ENCODE data around the gene PCDH9.

The PCDH9 gene

DNA sequence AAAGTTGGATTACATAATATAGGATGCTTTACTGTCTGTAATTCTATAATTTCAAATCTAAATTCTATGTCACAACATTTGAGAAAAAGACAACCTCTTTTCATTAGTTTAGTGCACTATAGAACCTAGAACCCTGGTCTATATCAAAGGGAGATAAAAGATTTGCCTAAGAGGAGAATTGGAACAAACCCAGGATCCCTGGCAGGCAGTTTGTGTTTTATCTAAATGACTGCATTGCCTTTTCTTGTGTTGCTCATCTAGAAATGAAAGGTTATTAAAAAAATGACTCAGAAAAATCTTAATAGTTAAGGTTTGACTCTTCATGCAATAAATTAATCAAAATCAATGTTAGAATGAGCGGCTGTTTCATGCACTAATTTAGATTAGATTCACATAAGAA is 96.7 kb downstream of the PCDH9 start:
- Histone ChIP-seq H3K4me1 (ENCODE audit: control insufficient read depth, insufficient read depth, low read length) (peaks cover 2% of the 10 kb centered on the region), H3K36me3 (ENCODE audit: control insufficient read depth in 2 of 2, insufficient read depth in 2 of 2, low read length in 2 of 2) (no peaks in the 10 kb centered on the region), H3K9me3 (ENCODE audit: control insufficient read depth in 2 of 2, low read length in 2 of 2) (no peaks in the 10 kb centered on the region), H3K9ac (ENCODE audit: low read length in 2 of 2) (no peak overlapping the region), H3K27me3 (ENCODE audit: control insufficient read depth in 1 of 2, insufficient read depth in 2 of 2, low read length in 2 of 2) (no peaks in the 10 kb centered on the region), H3K27ac (ENCODE audit: low read length) (no peak overlapping the region), H3K4me3 (ENCODE audit: low read length in 2 of 2) (no peak overlapping the region)

DNA sequence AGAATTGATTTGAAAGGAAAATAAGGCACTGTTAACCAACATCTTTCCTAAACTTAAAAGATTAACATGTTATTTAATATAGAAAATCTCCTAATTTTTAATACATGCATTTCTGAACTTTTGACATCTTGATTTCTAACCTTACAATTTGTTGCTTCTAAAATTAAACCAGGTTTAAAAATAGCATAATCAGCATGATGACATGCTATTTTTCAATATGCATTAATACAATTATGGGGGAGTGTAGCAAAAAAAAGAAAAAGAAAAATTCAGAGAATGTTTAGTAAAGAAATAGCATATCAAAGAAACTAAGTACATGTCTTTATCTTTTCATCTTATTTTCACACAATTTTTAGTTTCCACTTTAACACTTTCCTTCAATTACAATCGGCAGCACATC is 98.7 kb downstream of the PCDH9 start:
- H3K9ac ChIP-seq (ENCODE audit: low read length in 2 of 2), result no peak overlapping the region
- no peaks in the 10 kb centered on the region for H3K36me3 ChIP-seq (ENCODE audit: control insufficient read depth in 2 of 2, insufficient read depth in 2 of 2, low read length in 2 of 2)
- no peak overlapping the region for H3K27ac ChIP-seq (ENCODE audit: low read length)
- H3K4me1 ChIP-seq (ENCODE audit: control insufficient read depth, insufficient read depth, low read length), result no peaks in the 10 kb centered on the region
- no peak overlapping the region for H3K4me3 ChIP-seq (ENCODE audit: low read length in 2 of 2)
- H3K9me3 ChIP-seq (ENCODE audit: control insufficient read depth in 2 of 2, low read length in 2 of 2), result no peaks in the 10 kb centered on the region
- H3K27me3 ChIP-seq (ENCODE audit: control insufficient read depth in 1 of 2, insufficient read depth in 2 of 2, low read length in 2 of 2), result no peaks in the 10 kb centered on the region

DNA sequence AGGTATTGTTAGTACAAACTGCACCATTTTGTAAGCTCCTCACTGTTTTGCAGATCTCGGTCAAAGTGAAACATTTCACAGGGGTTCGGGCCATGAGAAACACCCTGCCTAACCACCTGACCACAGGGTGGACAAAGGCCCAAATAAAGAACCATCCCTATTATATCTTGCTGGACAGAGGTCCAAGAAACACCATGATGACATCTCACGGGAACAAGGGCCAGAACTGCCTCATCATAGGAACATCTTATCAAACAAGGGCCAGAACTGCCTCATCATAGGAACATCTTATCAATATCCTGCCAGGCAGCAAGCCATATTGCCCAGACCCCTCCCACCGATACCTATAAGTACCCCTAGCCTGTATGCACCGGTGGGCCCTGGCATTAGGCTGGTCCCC is 99.7 kb downstream of the PCDH9 start:
- Histone ChIP-seq H3K9ac (ENCODE audit: low read length in 2 of 2) (no peak overlapping the region), H3K9me3 (ENCODE audit: control insufficient read depth in 2 of 2, low read length in 2 of 2) (no peaks in the 10 kb centered on the region), H3K4me1 (ENCODE audit: control insufficient read depth, insufficient read depth, low read length) (no peaks in the 10 kb centered on the region), H3K27me3 (ENCODE audit: control insufficient read depth in 1 of 2, insufficient read depth in 2 of 2, low read length in 2 of 2) (no peaks in the 10 kb centered on the region), H3K4me3 (ENCODE audit: low read length in 2 of 2) (no peak overlapping the region), H3K27ac (ENCODE audit: low read length) (no peak overlapping the region), H3K36me3 (ENCODE audit: control insufficient read depth in 2 of 2, insufficient read depth in 2 of 2, low read length in 2 of 2) (no peaks in the 10 kb centered on the region)

DNA sequence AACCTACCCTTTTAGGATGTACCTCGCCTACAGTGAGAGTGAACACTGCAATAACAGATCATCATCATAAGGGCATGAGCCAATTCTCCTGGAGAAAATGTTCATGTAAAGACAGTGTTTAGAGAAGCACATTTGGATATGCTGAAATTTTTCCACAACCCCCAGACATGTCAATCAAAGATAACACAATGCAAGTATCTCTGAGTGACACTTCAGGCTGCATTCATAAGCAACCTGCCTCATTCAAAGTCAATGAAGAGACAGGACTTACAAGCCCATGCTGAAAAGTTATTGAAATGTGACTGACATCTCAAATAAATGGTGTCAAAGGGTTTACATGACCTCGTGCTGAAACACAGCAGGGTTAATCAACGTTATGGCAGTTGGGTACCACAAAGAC is 102.0 kb downstream of the PCDH9 start:
- no peak overlapping the region for H3K9ac ChIP-seq (ENCODE audit: low read length in 2 of 2)
- no peak overlapping the region for H3K4me3 ChIP-seq (ENCODE audit: low read length in 2 of 2)
- H3K4me1 ChIP-seq (ENCODE audit: control insufficient read depth, insufficient read depth, low read length), result no peaks in the 10 kb centered on the region
- H3K36me3 ChIP-seq (ENCODE audit: control insufficient read depth in 2 of 2, insufficient read depth in 2 of 2, low read length in 2 of 2), result no peaks in the 10 kb centered on the region
- H3K9me3 ChIP-seq (ENCODE audit: control insufficient read depth in 2 of 2, low read length in 2 of 2), result no peaks in the 10 kb centered on the region
- H3K27ac ChIP-seq (ENCODE audit: low read length), result no peak overlapping the region
- H3K27me3 ChIP-seq (ENCODE audit: control insufficient read depth in 1 of 2, insufficient read depth in 2 of 2, low read length in 2 of 2), result no peaks in the 10 kb centered on the region

DNA sequence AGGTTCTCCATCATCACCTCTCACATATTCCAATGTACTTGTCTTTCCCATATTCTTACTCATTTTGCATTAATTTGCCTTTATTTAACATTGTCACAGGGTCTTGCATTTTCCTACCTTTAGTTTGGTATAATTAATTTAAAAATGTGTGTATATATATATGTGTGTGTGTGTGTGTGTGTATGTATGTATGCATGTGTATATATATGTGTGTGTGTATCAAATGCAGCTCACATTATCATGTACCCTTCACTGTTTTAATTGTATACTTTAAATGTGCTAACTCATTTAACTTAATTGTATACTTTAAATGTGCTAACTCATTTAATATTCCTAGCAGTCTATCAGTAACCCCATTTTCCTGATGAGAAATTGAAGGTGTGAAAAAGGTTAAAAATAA is 104.5 kb downstream of the PCDH9 start:
- Histone ChIP-seq H3K27ac (ENCODE audit: low read length) (no peak overlapping the region), H3K9me3 (ENCODE audit: control insufficient read depth in 2 of 2, low read length in 2 of 2) (no peaks in the 10 kb centered on the region), H3K27me3 (ENCODE audit: control insufficient read depth in 1 of 2, insufficient read depth in 2 of 2, low read length in 2 of 2) (no peaks in the 10 kb centered on the region), H3K4me1 (ENCODE audit: control insufficient read depth, insufficient read depth, low read length) (no peaks in the 10 kb centered on the region), H3K9ac (ENCODE audit: low read length in 2 of 2) (no peak overlapping the region), H3K4me3 (ENCODE audit: low read length in 2 of 2) (no peak overlapping the region), H3K36me3 (ENCODE audit: control insufficient read depth in 2 of 2, insufficient read depth in 2 of 2, low read length in 2 of 2) (no peaks in the 10 kb centered on the region)

DNA sequence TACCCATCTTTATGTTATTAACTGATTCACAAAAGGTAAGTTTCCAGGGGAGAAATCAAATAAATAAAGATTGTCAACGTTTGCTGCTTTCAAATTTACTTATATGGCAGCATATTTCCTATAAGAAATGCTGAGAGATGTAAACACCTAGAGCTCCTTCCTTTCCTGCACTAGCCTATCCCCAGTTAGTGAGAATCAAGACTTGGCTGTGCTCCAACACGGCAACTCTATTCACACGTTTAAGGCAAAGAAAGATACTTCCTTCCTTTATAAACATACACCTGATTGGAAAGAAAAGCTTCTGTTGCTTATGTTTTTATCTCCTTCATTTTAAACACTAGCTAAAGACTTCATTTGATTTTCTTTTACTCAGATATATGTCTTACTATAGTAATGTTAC is 107.0 kb downstream of the PCDH9 start:
- Histone ChIP-seq H3K4me3 (ENCODE audit: low read length in 2 of 2) (no peak overlapping the region), H3K27ac (ENCODE audit: low read length) (no peak overlapping the region), H3K27me3 (ENCODE audit: control insufficient read depth in 1 of 2, insufficient read depth in 2 of 2, low read length in 2 of 2) (no peaks in the 10 kb centered on the region), H3K36me3 (ENCODE audit: control insufficient read depth in 2 of 2, insufficient read depth in 2 of 2, low read length in 2 of 2) (no peaks in the 10 kb centered on the region), H3K4me1 (ENCODE audit: control insufficient read depth, insufficient read depth, low read length) (no peaks in the 10 kb centered on the region), H3K9me3 (ENCODE audit: control insufficient read depth in 2 of 2, low read length in 2 of 2) (no peaks in the 10 kb centered on the region), H3K9ac (ENCODE audit: low read length in 2 of 2) (no peak overlapping the region)

DNA sequence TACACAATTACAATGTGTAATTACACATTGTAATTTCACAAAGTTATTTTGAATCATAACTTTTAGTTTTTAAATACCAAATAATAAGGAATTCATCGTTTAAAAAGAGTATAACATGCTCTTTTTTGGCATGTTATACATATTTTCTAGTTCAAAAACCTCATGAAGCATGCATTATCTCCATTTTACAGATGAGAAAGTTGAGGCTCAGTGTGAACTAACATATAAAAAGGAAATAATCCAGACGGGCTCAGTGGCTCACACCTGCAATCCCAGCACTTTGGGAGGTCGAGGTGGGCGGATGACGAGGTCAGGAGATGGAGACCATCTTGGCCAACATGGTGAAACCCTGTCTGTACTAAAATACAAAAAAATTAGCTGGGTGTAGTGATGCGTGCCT is 107.9 kb downstream of the PCDH9 start:
- no peaks in the 10 kb centered on the region for H3K4me1 ChIP-seq (ENCODE audit: control insufficient read depth, insufficient read depth, low read length)
- H3K9ac ChIP-seq (ENCODE audit: low read length in 2 of 2), result no peak overlapping the region
- no peaks in the 10 kb centered on the region for H3K36me3 ChIP-seq (ENCODE audit: control insufficient read depth in 2 of 2, insufficient read depth in 2 of 2, low read length in 2 of 2)
- H3K9me3 ChIP-seq (ENCODE audit: control insufficient read depth in 2 of 2, low read length in 2 of 2), result no peaks in the 10 kb centered on the region
- no peak overlapping the region for H3K27ac ChIP-seq (ENCODE audit: low read length)
- H3K27me3 ChIP-seq (ENCODE audit: control insufficient read depth in 1 of 2, insufficient read depth in 2 of 2, low read length in 2 of 2), result no peaks in the 10 kb centered on the region
- H3K4me3 ChIP-seq (ENCODE audit: low read length in 2 of 2), result no peak overlapping the region

DNA sequence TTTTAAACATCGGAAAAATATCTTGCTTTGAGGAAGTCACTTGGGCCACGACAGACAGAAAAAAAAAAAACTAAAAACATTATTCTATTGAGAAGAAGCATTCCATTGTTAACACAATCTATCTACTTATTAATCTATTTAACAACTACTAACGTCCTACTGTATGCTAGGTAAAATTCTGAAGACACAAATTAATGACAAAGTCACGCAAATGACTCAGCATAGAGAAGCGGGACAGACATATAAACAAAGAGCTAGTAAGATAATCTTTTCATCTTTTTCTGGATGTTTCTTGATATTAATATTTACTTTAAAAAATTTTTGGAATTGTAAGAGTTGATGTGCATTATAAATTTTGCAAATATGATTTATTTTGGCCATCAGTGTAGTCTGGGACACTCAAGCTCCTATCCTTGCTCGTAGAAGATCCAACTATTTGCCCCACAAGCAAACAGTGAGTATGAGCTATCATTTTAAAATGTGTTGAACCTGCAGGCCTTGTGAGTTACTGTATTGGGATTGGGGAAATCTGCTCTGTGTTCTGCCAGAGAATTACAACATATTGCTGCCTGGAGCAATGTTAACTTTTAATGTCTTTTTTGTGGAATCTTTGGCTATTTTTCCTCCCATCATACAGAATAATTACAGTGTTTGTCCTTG is 109.1 kb downstream of the PCDH9 start:
- Histone ChIP-seq H3K36me3 (ENCODE audit: control insufficient read depth in 2 of 2, insufficient read depth in 2 of 2, low read length in 2 of 2) (no peaks in the 10 kb centered on the region), H3K4me3 (ENCODE audit: low read length in 2 of 2) (no peak overlapping the region), H3K27ac (ENCODE audit: low read length) (no peak overlapping the region), H3K9ac (ENCODE audit: low read length in 2 of 2) (no peak overlapping the region), H3K9me3 (ENCODE audit: control insufficient read depth in 2 of 2, low read length in 2 of 2) (no peaks in the 10 kb centered on the region), H3K4me1 (ENCODE audit: control insufficient read depth, insufficient read depth, low read length) (no peaks in the 10 kb centered on the region), H3K27me3 (ENCODE audit: control insufficient read depth in 1 of 2, insufficient read depth in 2 of 2, low read length in 2 of 2) (no peaks in the 10 kb centered on the region)

DNA sequence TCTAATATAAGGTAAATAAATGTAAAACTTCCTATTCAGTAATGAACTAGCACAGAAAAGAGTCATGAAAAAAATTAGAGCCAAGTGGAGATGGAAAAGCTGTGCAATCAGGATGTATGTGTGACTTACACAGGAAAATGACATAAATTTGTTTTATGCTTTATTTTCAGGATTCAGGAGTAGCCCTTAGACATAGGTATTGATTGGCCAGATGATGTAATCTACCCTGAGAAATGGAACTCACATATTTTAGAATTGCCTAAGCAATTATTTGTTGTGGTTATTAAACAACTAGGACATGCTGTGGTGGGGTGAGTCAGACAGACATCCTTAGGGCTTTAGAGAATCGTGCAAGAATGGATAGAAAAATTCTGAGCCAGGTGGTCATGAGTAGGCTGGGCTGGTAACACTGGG is 110.6 kb downstream of the PCDH9 start:
- Histone ChIP-seq H3K36me3 (ENCODE audit: control insufficient read depth in 2 of 2, insufficient read depth in 2 of 2, low read length in 2 of 2) (no peaks in the 10 kb centered on the region), H3K4me3 (ENCODE audit: low read length in 2 of 2) (no peak overlapping the region), H3K4me1 (ENCODE audit: control insufficient read depth, insufficient read depth, low read length) (no peaks in the 10 kb centered on the region), H3K9me3 (ENCODE audit: control insufficient read depth in 2 of 2, low read length in 2 of 2) (no peaks in the 10 kb centered on the region), H3K27me3 (ENCODE audit: control insufficient read depth in 1 of 2, insufficient read depth in 2 of 2, low read length in 2 of 2) (no peaks in the 10 kb centered on the region), H3K27ac (ENCODE audit: low read length) (no peak overlapping the region), H3K9ac (ENCODE audit: low read length in 2 of 2) (no peak overlapping the region)

DNA sequence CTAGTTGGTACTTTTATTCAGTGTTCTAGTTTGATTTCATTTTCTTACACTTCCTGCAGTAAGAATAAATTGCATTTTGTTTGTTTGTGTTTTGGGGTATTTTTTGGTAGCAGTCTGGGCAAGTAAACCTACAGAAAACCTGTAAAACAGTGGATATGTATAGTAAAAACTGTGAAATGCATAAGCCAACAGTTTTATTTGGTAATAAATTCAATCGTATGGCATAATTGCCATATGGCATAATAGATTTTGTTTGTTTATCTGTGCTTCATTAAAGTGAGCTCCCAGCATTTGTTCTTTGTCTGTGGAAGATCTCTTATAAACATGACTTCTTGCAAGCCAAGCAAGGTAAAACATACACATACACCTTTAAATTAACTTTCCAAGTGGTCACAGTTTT is 111.9 kb downstream of the PCDH9 start:
- no peaks in the 10 kb centered on the region for H3K4me1 ChIP-seq (ENCODE audit: control insufficient read depth, insufficient read depth, low read length)
- no peak overlapping the region for H3K9ac ChIP-seq (ENCODE audit: low read length in 2 of 2)
- no peaks in the 10 kb centered on the region for H3K9me3 ChIP-seq (ENCODE audit: control insufficient read depth in 2 of 2, low read length in 2 of 2)
- no peak overlapping the region for H3K27ac ChIP-seq (ENCODE audit: low read length)
- H3K36me3 ChIP-seq (ENCODE audit: control insufficient read depth in 2 of 2, insufficient read depth in 2 of 2, low read length in 2 of 2), result no peaks in the 10 kb centered on the region
- H3K27me3 ChIP-seq (ENCODE audit: control insufficient read depth in 1 of 2, insufficient read depth in 2 of 2, low read length in 2 of 2), result no peaks in the 10 kb centered on the region
- H3K4me3 ChIP-seq (ENCODE audit: low read length in 2 of 2), result no peak overlapping the region

DNA sequence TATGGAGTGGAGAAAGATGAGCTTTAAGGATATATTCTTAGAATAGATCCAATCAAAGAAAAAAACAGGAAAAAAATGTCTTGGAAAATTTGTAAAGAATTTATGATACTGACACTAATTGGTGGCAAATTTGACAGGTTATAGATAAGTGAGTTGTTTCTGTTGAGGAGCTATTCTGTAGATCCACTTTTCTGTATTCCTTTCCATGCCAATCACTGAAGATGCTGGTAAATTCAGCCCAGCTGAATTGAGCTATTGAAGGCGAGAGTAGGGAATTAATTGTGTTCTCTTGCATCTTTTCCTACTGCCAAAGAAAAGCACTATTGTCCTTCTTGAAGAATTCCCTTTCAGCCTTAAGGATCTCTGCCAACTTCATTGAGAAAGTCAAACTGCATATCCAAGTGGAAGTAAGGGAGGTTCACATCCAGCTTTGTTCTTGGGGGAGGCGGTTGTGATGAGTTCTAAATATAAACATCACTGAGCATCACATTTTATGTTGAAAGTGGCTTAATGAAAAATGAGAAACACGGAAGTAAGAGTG is 113.1 kb downstream of the PCDH9 start:
- H3K36me3 ChIP-seq (ENCODE audit: control insufficient read depth in 2 of 2, insufficient read depth in 2 of 2, low read length in 2 of 2), result no peaks in the 10 kb centered on the region
- H3K4me3 ChIP-seq (ENCODE audit: low read length in 2 of 2), result no peak overlapping the region
- H3K9ac ChIP-seq (ENCODE audit: low read length in 2 of 2), result no peak overlapping the region
- no peaks in the 10 kb centered on the region for H3K9me3 ChIP-seq (ENCODE audit: control insufficient read depth in 2 of 2, low read length in 2 of 2)
- no peaks in the 10 kb centered on the region for H3K27me3 ChIP-seq (ENCODE audit: control insufficient read depth in 1 of 2, insufficient read depth in 2 of 2, low read length in 2 of 2)
- H3K27ac ChIP-seq (ENCODE audit: low read length), result no peak overlapping the region
- H3K4me1 ChIP-seq (ENCODE audit: control insufficient read depth, insufficient read depth, low read length), result no peaks in the 10 kb centered on the region
